RWPE2 (cell line): ENCODE data around the gene ZSCAN1.

ENCODE experiments used
- ATAC-seq: fragments of 200-7000 bp; cut with Tn5 transposase; 3 replicates; pipeline ENCODE4 v1.9.1; 2021; ENCODE audit warnings: low read depth
- DNase-seq: peaks from one replicate; pipeline ENCODE4 v3.0.0-alpha.2; 2020; ENCODE audit warnings: low spot score
- H3K27ac ChIP-seq: fragments of 450-650 bp; 2 replicates; pipeline ENCODE4 v1.5.1; 2017; ENCODE audit warnings: mild to moderate bottlenecking; ENCODE audit not compliant: poor library complexity, severe bottlenecking
- H3K27me3 ChIP-seq: fragments of 250-450 bp; sonication (Bioruptor Pico); 2 replicates; pipeline ENCODE4 v1.5.1; 2021; ENCODE audit warnings: mild to moderate bottlenecking, moderate library complexity; ENCODE audit not compliant: insufficient read depth, poor library complexity, severe bottlenecking
- H3K36me3 ChIP-seq: fragments of 250-450 bp; sonication (Bioruptor Pico); 2 replicates; pipeline ENCODE4 v1.5.1; 2020; ENCODE audit warnings: low read depth, mild to moderate bottlenecking, moderate library complexity
- H3K4me1 ChIP-seq: fragments of 250-450 bp; sonication (Bioruptor Pico); 2 replicates; pipeline ENCODE4 v1.5.1; 2021; ENCODE audit warnings: mild to moderate bottlenecking, moderate library complexity; ENCODE audit not compliant: insufficient read depth, poor library complexity, severe bottlenecking
- H3K4me3 ChIP-seq: fragments of 250-450 bp; sonication (Bioruptor Pico); 2 replicates; pipeline ENCODE4 v1.5.1; 2021; ENCODE audit warnings: mild to moderate bottlenecking, moderate library complexity; ENCODE audit not compliant: severe bottlenecking
- H3K9me3 ChIP-seq: fragments of 250-450 bp; sonication (Bioruptor Pico); 2 replicates; pipeline ENCODE4 v1.5.1; 2021; ENCODE audit warnings: mild to moderate bottlenecking, moderate library complexity; ENCODE audit not compliant: severe bottlenecking
- CTCF ChIP-seq: fragments of 450-650 bp; IDR thresholded peaks from one replicate; pipeline ENCODE4 v1.5.1; 2017; ENCODE audit warnings: mild to moderate bottlenecking, moderate library complexity; ENCODE audit not compliant: poor library complexity, severe bottlenecking

ZSCAN1 gene

DNA sequence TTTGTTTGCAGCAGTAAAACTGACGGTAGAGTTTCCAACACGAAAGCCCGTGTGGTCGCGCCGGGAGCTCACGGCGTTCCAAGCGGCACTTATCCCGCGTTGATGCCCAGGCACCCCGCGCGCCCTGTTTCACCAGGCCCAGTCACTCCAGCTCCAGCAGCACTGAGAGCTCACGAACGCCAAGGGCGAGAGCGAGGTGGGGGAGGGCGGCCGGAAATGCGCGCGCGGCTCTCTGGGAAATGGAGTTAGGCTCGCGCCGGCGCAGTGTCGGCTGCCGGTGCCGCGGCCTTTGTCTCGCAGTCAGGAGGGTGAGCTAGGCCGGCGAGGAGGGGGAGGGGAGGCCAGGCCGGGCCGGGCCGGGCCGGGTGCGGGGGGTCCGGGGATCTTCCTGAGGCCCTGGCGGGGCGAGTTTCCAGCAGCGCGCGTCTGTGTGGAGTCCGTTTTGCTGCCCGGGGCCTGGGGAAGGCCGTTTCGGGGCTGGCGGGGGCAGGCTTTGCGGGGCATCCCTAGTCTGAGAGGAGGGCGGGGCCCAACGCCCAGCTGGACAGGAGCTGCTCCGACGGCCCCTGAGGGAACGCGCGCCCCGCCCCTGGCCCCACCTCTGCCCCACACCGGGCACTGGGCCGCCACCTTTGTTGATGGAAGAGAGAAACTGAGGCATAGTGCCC, 25.3 kb downstream of the ZSCAN1 start, which contains the start of gene ZNF135:
Gene ZNF135, plus strand, starts transcription at position 280 of the 668 bp plus-strand sequence. CDS start 721 bp downstream, outside the sequence.
- ATAC-seq (peak; percentile 84), DNase-seq (no peak)
- H3K9me3 ChIP-seq, result no peaks in the 10 kb centered on the region
- H3K36me3 ChIP-seq, result no peaks in the 10 kb centered on the region
- TF ChIP-seq CTCF, result no peak
- no peaks in the 10 kb centered on the region for H3K4me1 ChIP-seq
- peak within 1 kb of the TSS; percentile 15 for H3K27ac ChIP-seq
- H3K27me3 ChIP-seq, result no peaks in the 10 kb centered on the region
- H3K4me3 ChIP-seq, result peak within 1 kb of the TSS; percentile 33

DNA sequence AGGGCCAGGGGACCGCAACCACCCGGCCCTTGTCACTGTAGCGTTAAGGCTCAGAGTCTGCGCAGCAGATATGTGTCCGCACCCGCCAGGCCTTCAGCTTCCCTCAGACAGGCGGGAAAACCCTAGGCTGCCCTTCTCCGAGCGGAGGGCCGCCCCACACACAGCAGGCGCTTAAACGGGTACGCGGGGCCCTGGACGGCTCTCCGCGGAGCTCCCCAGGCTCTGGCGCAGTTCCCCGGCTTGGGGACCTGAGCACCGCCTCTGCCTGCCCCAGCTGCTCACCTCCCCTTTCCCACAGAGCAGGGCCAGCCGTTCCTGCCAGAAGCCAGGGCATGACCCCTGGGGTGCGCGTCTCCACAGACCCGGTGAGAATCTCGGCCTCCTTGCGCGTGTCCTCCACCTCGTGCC, 25.9 kb downstream of the ZSCAN1 start:
- Histone ChIP-seq H3K27ac (peak overlapping the region; percentile 15), H3K4me1 (no peaks in the 10 kb centered on the region), H3K4me3 (peak overlapping the region; percentile 33), H3K36me3 (no peaks in the 10 kb centered on the region), H3K27me3 (no peaks in the 10 kb centered on the region), H3K9me3 (no peaks in the 10 kb centered on the region)
- TF ChIP-seq CTCF, result no peak
- DNase-seq (no peak), ATAC-seq (no peak; the same call in 2 of the 3 replicates)

DNA sequence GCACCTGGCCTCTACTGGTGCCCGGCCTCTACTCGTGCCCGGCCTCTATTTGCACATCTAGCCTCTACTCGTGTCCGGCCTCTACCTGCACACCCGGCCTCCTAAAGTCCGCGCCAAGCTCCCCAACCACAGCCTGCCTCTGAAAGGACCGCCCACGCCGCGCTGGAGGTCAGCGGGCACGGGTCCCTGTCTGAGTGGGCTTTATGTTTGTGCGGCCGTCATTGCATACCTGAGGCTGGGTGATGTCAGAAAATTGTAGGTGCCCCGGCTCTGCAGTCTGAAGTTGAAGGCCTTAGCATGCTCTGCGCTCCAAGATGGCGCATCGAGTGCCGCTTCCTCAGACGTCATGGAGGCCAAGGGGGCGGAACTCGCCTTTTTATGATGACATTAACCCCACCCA, 26.4 kb downstream of the ZSCAN1 start:
- Histone ChIP-seq H3K27me3 (no peaks in the 10 kb centered on the region), H3K9me3 (no peaks in the 10 kb centered on the region), H3K27ac (no peak overlapping the region), H3K4me1 (no peaks in the 10 kb centered on the region), H3K4me3 (no peak overlapping the region), H3K36me3 (no peaks in the 10 kb centered on the region)
- no peak for TF ChIP-seq CTCF
- no peak for ATAC-seq
- no peak for DNase-seq

DNA sequence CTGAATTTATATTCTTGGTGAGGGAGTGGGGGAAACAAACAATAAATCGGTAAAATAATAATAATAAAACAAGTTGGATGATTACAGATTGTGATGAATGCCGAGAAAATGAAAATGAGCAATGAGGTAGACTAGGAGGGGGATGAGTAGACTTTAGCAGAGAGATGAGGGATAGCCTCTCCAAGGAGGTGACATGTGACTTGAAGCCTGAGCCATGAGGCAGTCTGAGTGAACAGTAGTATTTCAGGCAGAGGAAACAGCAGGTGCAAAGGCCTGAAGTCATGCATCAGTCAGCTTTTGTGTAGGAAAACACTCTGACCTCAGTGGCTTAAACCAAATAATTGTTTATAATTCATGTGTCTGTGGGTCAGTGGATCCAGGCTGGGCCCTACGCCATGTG, 29.9 kb downstream of the ZSCAN1 start:
- ATAC-seq, result no peak
- no peak for TF ChIP-seq CTCF

GRCh38 chr19:58067240-58067912, 33.6 kb downstream of the ZSCAN1 start:
- H3K9me3 ChIP-seq, result peaks cover 20% of the 10 kb centered on the region
- TF ChIP-seq CTCF, result no peak
- no peaks in the 10 kb centered on the region for H3K4me1 ChIP-seq
- H3K36me3 ChIP-seq, result no peaks in the 10 kb centered on the region
- H3K27me3 ChIP-seq, result no peaks in the 10 kb centered on the region
- no peak overlapping the region for H3K27ac ChIP-seq
- no peak overlapping the region for H3K4me3 ChIP-seq
- ATAC-seq, result no peak
- DNase-seq, result no peak

More for the DNA sequence above, 29.9 kb downstream of the ZSCAN1 start:
- no peaks in the 10 kb centered on the region for H3K36me3 ChIP-seq
- peaks cover 11% of the 10 kb centered on the region for H3K9me3 ChIP-seq
- no peak overlapping the region for H3K4me3 ChIP-seq
- DNase-seq, result no peak
- no peaks in the 10 kb centered on the region for H3K4me1 ChIP-seq
- H3K27ac ChIP-seq, result no peak overlapping the region
- H3K27me3 ChIP-seq, result no peaks in the 10 kb centered on the region
